SK-N-SH treated with all-trans-retinoic acid at 6 μM for 48 hours (cell line): ENCODE data around the gene TMEM106A.
"Not testable (repeated sequence)": the region's sequence is repeated elsewhere in the genome, so short reads cannot be mapped to it uniquely, and the experiment has no call there.

Experiments used
- ATAC-seq: fragments of 200-7000 bp; cut with Tn5 transposase; 3 replicates; pipeline ENCODE4 v1.9.1; 2020; ENCODE audit warnings: mild to moderate bottlenecking, moderate library complexity

Gene TMEM106A

DNA sequence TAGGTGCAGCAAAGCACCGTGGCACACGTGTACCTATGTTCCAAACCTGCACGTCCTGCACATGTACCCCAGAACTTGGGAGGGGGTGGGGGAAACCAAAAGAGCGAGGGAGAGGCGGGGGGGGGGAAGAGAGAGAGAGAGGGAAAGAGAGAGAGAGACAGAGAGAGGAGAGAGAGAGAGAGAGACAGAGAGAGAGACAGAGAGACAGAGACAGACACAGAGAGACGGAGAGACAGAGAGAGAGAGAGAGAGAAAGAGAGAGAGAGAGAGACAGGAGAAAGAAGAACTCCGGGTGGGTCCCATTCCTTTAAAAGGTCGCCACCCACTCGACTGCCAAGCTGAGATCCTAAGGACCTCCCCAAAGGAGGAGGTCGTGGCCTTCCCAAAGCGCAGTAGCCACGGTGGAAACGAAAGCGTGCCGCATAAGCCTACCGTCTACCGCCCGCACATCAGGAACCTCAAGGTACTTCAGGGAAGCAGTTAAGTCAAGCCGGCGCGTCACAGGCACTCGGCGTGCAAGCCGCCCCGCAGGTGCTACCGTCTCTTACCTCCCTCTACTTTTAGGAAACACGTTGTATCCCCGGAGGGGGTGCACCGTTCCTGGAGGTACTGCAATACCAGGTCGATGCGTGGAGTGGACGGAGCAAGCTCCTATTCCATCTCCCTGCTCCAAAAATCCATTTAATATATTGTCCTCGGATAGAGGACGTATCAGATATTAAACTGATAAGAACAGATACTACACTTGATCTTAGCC, 29.1 kb downstream of the TMEM106A start:
- ATAC-seq, result peak; percentile 58

DNA sequence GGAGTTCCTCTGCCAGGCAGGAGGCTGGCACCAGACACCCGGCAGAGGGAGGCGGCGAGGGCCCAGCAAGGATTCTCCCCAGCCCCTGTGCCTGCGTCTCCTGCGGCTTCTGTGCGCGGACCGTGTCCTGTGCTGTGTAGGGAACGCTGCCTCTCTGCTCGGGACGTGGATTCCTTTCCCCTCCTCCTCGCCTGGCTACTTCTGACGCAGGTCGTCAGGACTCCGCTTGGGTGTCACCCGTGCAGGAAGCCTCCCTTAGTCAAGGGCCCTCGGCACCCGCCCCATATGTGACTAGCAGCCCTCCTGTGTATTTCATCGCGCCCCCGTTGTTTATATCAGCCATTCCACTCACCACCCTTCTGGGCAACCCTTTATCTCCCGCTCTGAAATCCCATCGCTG, 34.8 kb downstream of the TMEM106A start:
- ATAC-seq, result not testable (repeated sequence)
